Testis (tissue), 2 donors: ENCODE measurements around the gene PCSK6.
A peak's percentile ranks its signal among the peaks of the same experiment; 100 is the strongest.

Experiments
- CTCF ChIP-seq, 3 experiments: fragments of 450-650 bp in 2 of 3; fragments of 200-600 bp in 1 of 3; sonication (generic) in 1 of 3; IDR thresholded peaks; one replicate each; pipeline ENCODE4 v1.5.1; 2016 to 2019; ENCODE audit warnings: antibody characterized with exemption in 3 of 3, mild to moderate bottlenecking in 2 of 3, moderate library complexity in 1 of 3
- POLR2A ChIP-seq: fragments of 450-650 bp; IDR thresholded peaks from one replicate; pipeline ENCODE4 v1.6.1; 2017; ENCODE audit warnings: antibody characterized with exemption, mild to moderate bottlenecking, moderate library complexity

- TF ChIP-seq CTCF (IDR thresholded peaks at IDR 0.05) (peak in 1 of 3 experiments; percentile 9), POLR2A (no peak)
Measured at GRCh38 chr15:101256757-101257156, 232.8 kb downstream of the PCSK6 start.
